Liver (tissue), 9 donors: Measurements from ENCODE around the gene GNPDA2. TPM values are rescaled to one million over a fixed set of nuclear protein-coding genes. Genes with fewer than 3 reads are reported as not detected.

Experiments
- DNase-seq: peaks from one replicate; pipeline ENCODE4 v3.0.0-alpha.2; 2017; ENCODE audit warnings: low spot score
- H3K27ac ChIP-seq, 2 donors: one replicate each; pipeline ENCODE4 v1.7.0; 2013; ENCODE audit warnings: inconsistent platforms in 2 of 2, low read length in 2 of 2, control low read depth in 1 of 2, low read depth in 1 of 2, mild to moderate bottlenecking in 1 of 2
- H3K27me3 ChIP-seq, 4 donors: one replicate each; pipeline versions ENCODE4 v1.6.1 to v1.7.0; 2013; ENCODE audit warnings: low read length in 3 of 4, inconsistent platforms in 1 of 4, mild to moderate bottlenecking in 1 of 4, moderate library complexity in 1 of 4; ENCODE audit not compliant: control insufficient read depth in 4 of 4, insufficient read depth in 4 of 4
- H3K36me3 ChIP-seq, 4 donors: one replicate each; pipeline versions ENCODE4 v1.6.1 to v1.7.0; 2013; ENCODE audit warnings: low read length in 3 of 4, mild to moderate bottlenecking in 3 of 4, low read depth in 1 of 4, moderate library complexity in 1 of 4; ENCODE audit not compliant: control insufficient read depth in 4 of 4, insufficient read depth in 3 of 4
- H3K4me1 ChIP-seq, 4 donors: one replicate each; pipeline versions ENCODE4 v1.6.1 to v1.7.0; 2013; ENCODE audit warnings: low read length in 3 of 4, mild to moderate bottlenecking in 3 of 4, moderate library complexity in 1 of 4; ENCODE audit not compliant: control insufficient read depth in 4 of 4, insufficient read depth in 4 of 4
- H3K4me3 ChIP-seq, 3 donors: one replicate each; pipeline versions ENCODE4 v1.6.1 to v1.7.0; 2013; ENCODE audit warnings: low read length in 3 of 3, control low read depth in 1 of 3, low read depth in 1 of 3, mild to moderate bottlenecking in 1 of 3
- H3K9ac ChIP-seq, 2 donors: one replicate each; pipeline ENCODE4 v1.7.0; 2013; ENCODE audit warnings: low read length in 2 of 2, mild to moderate bottlenecking in 2 of 2, moderate library complexity in 2 of 2, control low read depth in 1 of 2, low read depth in 1 of 2
- H3K9me3 ChIP-seq, 4 donors: one replicate each; pipeline versions ENCODE4 v1.6.1 to v1.7.0; 2013; ENCODE audit warnings: low read length in 3 of 4; ENCODE audit not compliant: control insufficient read depth in 4 of 4
- ATF3 ChIP-seq: IDR thresholded peaks from 2 replicates; pipeline ENCODE4 v1.6.1; 2016; ENCODE audit warnings: antibody characterized with exemption
- CTCF ChIP-seq: fragments of 150-350 bp; IDR thresholded peaks from 2 replicates; pipeline ENCODE4 v1.5.1; 2017; ENCODE audit warnings: improper control_type of control experiment, low read depth, low read length; ENCODE audit not compliant: missing input control
- EGR1 ChIP-seq, 2 donors: IDR thresholded peaks; 2 replicates each; pipeline ENCODE4 v1.6.1; 2016 to 2018; ENCODE audit warnings: antibody characterized with exemption in 2 of 2, low read depth in 2 of 2
- FOXA1 ChIP-seq: IDR thresholded peaks from 2 replicates; pipeline ENCODE4 v1.6.1; 2016; ENCODE audit warnings: antibody characterized with exemption
- FOXA2 ChIP-seq: IDR thresholded peaks from 2 replicates; pipeline ENCODE4 v1.6.1; 2016; ENCODE audit warnings: antibody characterized with exemption
- GABPA ChIP-seq, 2 donors: IDR thresholded peaks in 1 of 2; conservative IDR thresholded peaks in 1 of 2; 2 replicates each; pipeline ENCODE4 v1.6.1; 2016; ENCODE audit warnings: antibody characterized with exemption in 2 of 2, mild to moderate bottlenecking in 1 of 2, moderate library complexity in 1 of 2
- HNF4G ChIP-seq: IDR thresholded peaks from 2 replicates; pipeline ENCODE4 v1.6.1; 2016; ENCODE audit warnings: antibody characterized with exemption
- JUND ChIP-seq, 2 donors: IDR thresholded peaks; 2 replicates each; pipeline ENCODE4 v1.6.1; 2016; ENCODE audit warnings: antibody characterized with exemption in 2 of 2
- MAX ChIP-seq: IDR thresholded peaks from 2 replicates; pipeline ENCODE4 v1.6.1; 2016; ENCODE audit warnings: antibody characterized with exemption
- NR2F2 ChIP-seq: IDR thresholded peaks from 2 replicates; pipeline ENCODE4 v1.6.1; 2016; ENCODE audit warnings: antibody characterized with exemption
- RAD21 ChIP-seq, 2 donors: IDR thresholded peaks; 2 replicates each; pipeline ENCODE4 v1.6.1; 2016; ENCODE audit warnings: antibody characterized with exemption in 2 of 2, mild to moderate bottlenecking in 2 of 2
- REST ChIP-seq: IDR thresholded peaks from 2 replicates; pipeline ENCODE4 v1.6.1; 2016; ENCODE audit warnings: antibody characterized with exemption, mild to moderate bottlenecking
- RXRA ChIP-seq, 2 donors: IDR thresholded peaks; 2 replicates each; pipeline ENCODE4 v1.6.1; 2017 to 2018; ENCODE audit warnings: antibody characterized with exemption in 2 of 2, mild to moderate bottlenecking in 1 of 2
- TAF1 ChIP-seq: conservative IDR thresholded peaks from 2 replicates; pipeline ENCODE4 v1.6.1; 2016; ENCODE audit warnings: antibody characterized with exemption, mild to moderate bottlenecking
- YY1 ChIP-seq: IDR thresholded peaks from 2 replicates; pipeline ENCODE4 v1.6.1; 2016; ENCODE audit warnings: antibody characterized with exemption, mild to moderate bottlenecking
- ZBTB33 ChIP-seq: IDR thresholded peaks from 2 replicates; pipeline ENCODE4 v1.6.1; 2016; ENCODE audit warnings: antibody characterized with exemption
- WGBS: extraction: QIAGEN DNeasy Blood & Tissue Kit; methylation state at CpG from one replicate; pipeline ENCODE4 v1.1.7; 2013; 5-methylcytosine and 5-hydroxymethylcytosine counted together
- polyA plus RNA-seq, 2 donors: library from polyadenylated mRNA; stranded (reverse) in 1 of 2; unstranded in 1 of 2; fragments of 200-250 nt in 1 of 2; fragments of >200 nt in 1 of 2; fragmentation: Nextera tagmentation in 1 of 2; extraction: Ambion mirVana in 1 of 2; gene quantifications; one replicate each; pipeline versions ENCODE4 v1.2.1 to v1.2.3, GENCODE V29; 2013 to 2015
- total RNA-seq, 2 donors: library from RNA; depleted of rRNA; stranded (reverse); fragments of >200 nt; gene quantifications; one replicate each; pipeline ENCODE4 v1.2.3, GENCODE V29; 2014
- donor health status: healthy.
- donor health status: healthy.
- donor health status: healthy.
- donor health status: healthy.
- donor health status: healthy.

The GNPDA2 gene
- total and polyA plus RNA-seq, 4 donors = 1.5 to 5.3 (median 3.6) TPM

- Histone ChIP-seq H3K4me3 (no peak overlapping the region), H3K27me3 (no peaks in the 10 kb centered on the region), H3K9ac (no peak overlapping the region), H3K36me3 (peaks cover 2 to 36% (median 25%) of the 10 kb centered on the region in 4 donors), H3K27ac (no peak overlapping the region), H3K4me1 (no peaks in the 10 kb centered on the region), H3K9me3 (no peaks in the 10 kb centered on the region)
- TF ChIP-seq CTCF (no peak), ZBTB33 (no peak), TAF1 (no peak), EGR1 (IDR thresholded peaks at IDR 0.05; ENCODE audit: low read depth in 2 of 2) (no peak), GABPA (IDR thresholded peaks at IDR 0.05 in 1 of 2, conservative IDR thresholded peaks at IDR 0.05 in 1 of 2) (no peak)
- no peak for DNase-seq
- 97% methylated on average over 1 of the region's 1 CpG for WGBS
These were observed 25.9 kb downstream of the GNPDA2 start for GRCh38 chr4:44700427-44700826.

GRCh38 chr4:44684648-44685047 lies 41.7 kb downstream of the GNPDA2 start:
- no peak for TF ChIP-seq REST
- TF ChIP-seq TAF1 = no peak
- TF ChIP-seq RXRA (IDR thresholded peaks at IDR 0.05) = no peak
- Histone ChIP-seq H3K27ac (no peak overlapping the region), H3K9ac (no peak overlapping the region), H3K4me3 (no peak overlapping the region), H3K27me3 (no peaks in the 10 kb centered on the region), H3K4me1 (peaks cover 0 to 9% (median 7%) of the 10 kb centered on the region in 4 donors), H3K9me3 (no peaks in the 10 kb centered on the region), H3K36me3 (peaks cover 5 to 31% (median 29%) of the 10 kb centered on the region in 4 donors)
- no peak for DNase-seq
- 98% methylated on average over 1 of the region's 1 CpG for WGBS

GRCh38 chr4:44679060-44679459 lies 47.3 kb downstream of the GNPDA2 start:
- H3K4me1 ChIP-seq = peaks cover 4 to 26% (median 14%) of the 10 kb centered on the region in 4 donors
- WGBS = 2% methylated on average over 3 of the region's 3 CpGs
- DNase-seq = no peak
- peaks cover 0 to 9% (median 2%) of the 10 kb centered on the region in 4 donors for H3K36me3 ChIP-seq
- H3K4me3 ChIP-seq = peak overlapping the region; percentile 76 to 90 (median 81)
- no peaks in the 10 kb centered on the region for H3K9me3 ChIP-seq
- H3K9ac ChIP-seq = peak overlapping the region; percentile 74 to 96
- H3K27me3 ChIP-seq = no peaks in the 10 kb centered on the region
- peak overlapping the region in 1 of 2 donors; percentile 78 for H3K27ac ChIP-seq
- TF ChIP-seq FOXA2 (no peak), HNF4G (no peak), RAD21 (IDR thresholded peaks at IDR 0.05) (no peak), CTCF (no peak), MAX (no peak), ATF3 (no peak), ZBTB33 (no peak), NR2F2 (no peak), RXRA (IDR thresholded peaks at IDR 0.05) (no peak), JUND (IDR thresholded peaks at IDR 0.05) (no peak), TAF1 (no peak), FOXA1 (no peak), YY1 (no peak)
